HG03469 (cell line): ENCODE measurements around the gene CEP72.
"Not testable (repeated sequence)": the region's sequence is repeated elsewhere in the genome, so short reads cannot be mapped to it uniquely, and the experiment has no call there.

ENCODE experiments used
- ATAC-seq: cut with Tn5 transposase; IDR thresholded peaks from one replicate; pipeline ENCODE4 v1.9.1; 2021; ENCODE audit warnings: mild to moderate bottlenecking, moderate library complexity, moderate number of reproducible peaks; ENCODE audit not compliant: unreplicated experiment

CEP72 gene

GRCh38 chr5:696191-696590 lies 84.1 kb downstream of the CEP72 start:
- ATAC-seq: not testable (repeated sequence)

GRCh38 chr5:696753-697702 lies 84.9 kb downstream of the CEP72 start:
- ATAC-seq: not testable (repeated sequence)
